Small intestine (tissue), 7 donors: ENCODE measurements around the gene GLTP. TPM values are rescaled to one million over a fixed set of nuclear protein-coding genes. Genes with fewer than 3 reads are reported as not detected.

Experiments
- DNase-seq, 2 donors: peaks; one replicate each; pipeline versions ENCODE4 v3.0.0 to v3.0.0-alpha.2; 2013
- FAIRE-seq: peaks from 2 replicates; lab custom pipeline; 2012; peaks lifted over from hg19 to GRCh38; lab: Jason Lieb, UNC
- H3K27ac ChIP-seq, 3 donors: one replicate each; pipeline ENCODE4 v1.5.1; 2013; ENCODE audit warnings: low read length in 2 of 3, mild to moderate bottlenecking in 2 of 3, control low read depth in 1 of 3, inconsistent platforms in 1 of 3, low read depth in 1 of 3, moderate library complexity in 1 of 3
- H3K27me3 ChIP-seq, 3 donors: one replicate each; pipeline ENCODE4 v1.6.1; 2013; ENCODE audit warnings: low read length in 3 of 3, inconsistent platforms in 1 of 3; ENCODE audit not compliant: control insufficient read depth in 3 of 3, insufficient read depth in 3 of 3
- H3K36me3 ChIP-seq, 3 donors: one replicate each; pipeline ENCODE4 v1.6.1; 2013; ENCODE audit warnings: low read length in 3 of 3, inconsistent platforms in 1 of 3, low read depth in 1 of 3, mild to moderate bottlenecking in 1 of 3, moderate library complexity in 1 of 3; ENCODE audit not compliant: control insufficient read depth in 3 of 3, insufficient read depth in 2 of 3
- H3K4me1 ChIP-seq, 3 donors: one replicate each; pipeline ENCODE4 v1.6.1; 2013; ENCODE audit warnings: low read length in 2 of 3, inconsistent platforms in 1 of 3, low read depth in 1 of 3, mild to moderate bottlenecking in 1 of 3, moderate library complexity in 1 of 3; ENCODE audit not compliant: control insufficient read depth in 3 of 3, insufficient read depth in 2 of 3
- H3K4me3 ChIP-seq, 3 donors: one replicate each; pipeline ENCODE4 v1.5.1; 2013; ENCODE audit warnings: low read length in 3 of 3, control low read depth in 1 of 3, inconsistent platforms in 1 of 3, low read depth in 1 of 3, mild to moderate bottlenecking in 1 of 3, moderate library complexity in 1 of 3
- H3K9me3 ChIP-seq, 2 donors: one replicate each; pipeline ENCODE4 v1.6.1; 2013; ENCODE audit warnings: low read depth in 1 of 2, low read length in 1 of 2; ENCODE audit not compliant: control insufficient read depth in 2 of 2, insufficient read depth in 1 of 2
- WGBS, 3 donors: extraction: QIAGEN DNeasy Blood & Tissue Kit; methylation state at CpG; one replicate each; pipeline ENCODE4 v1.1.7; 2013; 5-methylcytosine and 5-hydroxymethylcytosine counted together
- polyA plus RNA-seq, 4 donors: library from polyadenylated mRNA; stranded (reverse) in 3 of 4; unstranded in 1 of 4; fragments of 200-250 nt in 3 of 4; fragments of 120-200 nt in 1 of 4; gene quantifications; one replicate each; pipeline versions ENCODE4 v1.2.1 to v1.2.3, GENCODE V29; 2013
- donor health status: healthy with polysubstance abuse.
- donor health status: control.
- donor health status: control.
- donor health status: Bipolar disorder and iron deficiency.
- donor health status: healthy.

GLTP gene
- polyA plus RNA-seq, 4 donors, result 16.6 to 35.5 (median 32.1) TPM

- no peak overlapping the region for H3K4me3 ChIP-seq
- FAIRE-seq, result no peak
- WGBS, 3 donors, result 74 to 80% (median 74%) methylated on average over 20 of the region's 20 CpGs
- no peak overlapping the region for H3K27ac ChIP-seq
- peaks cover 0 to 8% (median 0%) of the 10 kb centered on the region in 3 donors for H3K4me1 ChIP-seq
- no peaks in the 10 kb centered on the region for H3K27me3 ChIP-seq
- peaks cover 0 to 49% (median 4%) of the 10 kb centered on the region in 3 donors for H3K36me3 ChIP-seq
- no peaks in the 10 kb centered on the region for H3K9me3 ChIP-seq
- no peak for DNase-seq
These were observed 45.0 kb upstream of the GLTP start for GRCh38 chr12:109925185-109925840.

- Histone ChIP-seq H3K9me3 (no peaks in the 10 kb centered on the region), H3K36me3 (peaks cover 0 to 54% (median 7%) of the 10 kb centered on the region in 3 donors), H3K27ac (no peak overlapping the region), H3K4me1 (peaks cover 0 to 6% (median 0%) of the 10 kb centered on the region in 3 donors), H3K27me3 (no peaks in the 10 kb centered on the region), H3K4me3 (no peak overlapping the region)
- FAIRE-seq (no peak), DNase-seq (no peak)
- 79 to 86% (median 84%) methylated on average over 17 of the region's 17 CpGs for WGBS, 3 donors
These were observed 43.3 kb upstream of the GLTP start for GRCh38 chr12:109923481-109924245.

- H3K27ac ChIP-seq, result no peak overlapping the region
- peaks cover 0 to 55% (median 7%) of the 10 kb centered on the region in 3 donors for H3K36me3 ChIP-seq
- H3K9me3 ChIP-seq, result no peaks in the 10 kb centered on the region
- WGBS, 3 donors, result 85 to 96% (median 90%) methylated on average over 5 of the region's 5 CpGs
- no peak for DNase-seq
- no peak overlapping the region for H3K4me3 ChIP-seq
- no peaks in the 10 kb centered on the region for H3K27me3 ChIP-seq
- no peak for FAIRE-seq
- H3K4me1 ChIP-seq, result peaks cover 0 to 6% (median 0%) of the 10 kb centered on the region in 3 donors
These were observed 42.7 kb upstream of the GLTP start for GRCh38 chr12:109923038-109923437.

GRCh38 chr12:109921982-109922381 lies 41.6 kb upstream of the GLTP start:
- DNase-seq, result no peak
- FAIRE-seq, result no peak
- H3K36me3 ChIP-seq, result peaks cover 2 to 57% (median 16%) of the 10 kb centered on the region in 3 donors
- peaks cover 0 to 6% (median 0%) of the 10 kb centered on the region in 3 donors for H3K4me1 ChIP-seq
- no peak overlapping the region for H3K27ac ChIP-seq
- no peaks in the 10 kb centered on the region for H3K27me3 ChIP-seq
- 82 to 88% (median 83%) methylated on average over 4 of the region's 4 CpGs for WGBS, 3 donors
- H3K9me3 ChIP-seq, result no peaks in the 10 kb centered on the region
- H3K4me3 ChIP-seq, result no peak overlapping the region

- Histone ChIP-seq H3K9me3 (no peaks in the 10 kb centered on the region), H3K27me3 (no peaks in the 10 kb centered on the region), H3K4me3 (no peak overlapping the region), H3K36me3 (peaks cover 12 to 62% (median 22%) of the 10 kb centered on the region in 3 donors), H3K4me1 (peaks cover 0 to 2% (median 0%) of the 10 kb centered on the region in 3 donors), H3K27ac (no peak overlapping the region)
- WGBS, 3 donors, result 93 to 97% (median 96%) methylated on average over 11 of the region's 11 CpGs
- FAIRE-seq, result no peak
- DNase-seq, result no peak
These were observed 40.0 kb upstream of the GLTP start for GRCh38 chr12:109920261-109920780.

- H3K27me3 ChIP-seq, result no peaks in the 10 kb centered on the region
- H3K4me3 ChIP-seq, result no peak overlapping the region
- H3K9me3 ChIP-seq, result no peaks in the 10 kb centered on the region
- DNase-seq (no peak), FAIRE-seq (no peak)
- H3K4me1 ChIP-seq, result no peaks in the 10 kb centered on the region
- peaks cover 17 to 67% (median 22%) of the 10 kb centered on the region in 3 donors for H3K36me3 ChIP-seq
- no peak overlapping the region for H3K27ac ChIP-seq
- WGBS, 3 donors, result 84 to 93% (median 90%) methylated on average over 10 of the region's 10 CpGs
These were observed 39.1 kb upstream of the GLTP start for GRCh38 chr12:109919456-109919855.

GRCh38 chr12:109916045-109916444 lies 35.7 kb upstream of the GLTP start:
- no peak for FAIRE-seq
- peaks cover 20 to 82% (median 25%) of the 10 kb centered on the region in 3 donors for H3K36me3 ChIP-seq
- no peak for DNase-seq
- no peaks in the 10 kb centered on the region for H3K9me3 ChIP-seq
- H3K27me3 ChIP-seq, result no peaks in the 10 kb centered on the region
- 87 to 89% (median 87%) methylated on average over 4 of the region's 4 CpGs for WGBS, 3 donors
- no peak overlapping the region for H3K4me3 ChIP-seq
- H3K27ac ChIP-seq, result no peak overlapping the region
- H3K4me1 ChIP-seq, result no peaks in the 10 kb centered on the region

GRCh38 chr12:109915171-109916040 lies 35.1 kb upstream of the GLTP start:
- Histone ChIP-seq H3K36me3 (peaks cover 20 to 82% (median 22%) of the 10 kb centered on the region in 3 donors), H3K4me3 (no peak overlapping the region), H3K27ac (no peak overlapping the region), H3K27me3 (no peaks in the 10 kb centered on the region), H3K4me1 (no peaks in the 10 kb centered on the region), H3K9me3 (no peaks in the 10 kb centered on the region)
- FAIRE-seq (no peak), DNase-seq (no peak)
- WGBS, 3 donors, result 81 to 89% (median 85%) methylated on average over 20 to 26 of the region's 26 CpGs
